ENCODE measurements around the gene NAT16. TPM values are rescaled to one million over a fixed set of nuclear protein-coding genes. Genes with fewer than 3 reads are reported as not detected.

The NAT16 gene
- total and polyA plus RNA-seq, 2 of the 4 experiments (the other 2 are of a cell fraction), result 0.05 TPM; not detected in 1

GRCh38 chr7:101155303-101155702, 24.8 kb downstream of the NAT16 start:
- Histone ChIP-seq H2AFZ (replicated peaks; ENCODE audit: low read length, poor library complexity) (peak overlapping the region; percentile 92), H4K20me1 (ENCODE audit: insufficient read depth, low read length) (peaks cover 7% of the 10 kb centered on the region; the same call in 1 of the 2 replicates), H3K79me1 (ENCODE audit: low read depth in 1 of 2, low read length in 2 of 2) (peaks cover 10 to 38% of the 10 kb centered on the region in 2 experiments), H3K14ac (replicated peaks; ENCODE audit: low read depth, low read length) (peak overlapping the region; percentile 78), H3K27ac (ENCODE audit: insufficient read depth, low read length) (peak overlapping the region; percentile 75), H3K9me3 (ENCODE audit: control insufficient read depth, insufficient read depth, low read length) (no peaks in the 10 kb centered on the region), H2AK9ac (replicated peaks; ENCODE audit: low read depth, low read length, poor library complexity) (peak overlapping the region; percentile 97), H4K8ac (ENCODE audit: low read depth in 2 of 2, low read length in 2 of 2) (peak overlapping the region; percentile 66 to 95), H3K18ac (ENCODE audit: low read depth, low read length) (peak overlapping the region; percentile 5), H2BK5ac (ENCODE audit: low read depth, low read length, poor library complexity, severe bottlenecking) (peak overlapping the region; percentile 67), H3K9me1 (ENCODE audit: insufficient read depth, low read length) (peaks cover 3% of the 10 kb centered on the region), H3K4me2 (ENCODE audit: low read depth, low read length) (peak overlapping the region; percentile 71), H2AK5ac (ENCODE audit: low read depth, low read length) (peak overlapping the region; percentile 76), H3K56ac (ENCODE audit: extremely low read depth, insufficient read depth, low read length) (peak overlapping the region; percentile 71; the same call in 1 of the 2 replicates), H2BK20ac (ENCODE audit: low read depth, low read length) (no peak overlapping the region), H2BK15ac (ENCODE audit: low read depth, low read length) (no peak overlapping the region; the same call in 2 of the 3 replicates), H2BK120ac (ENCODE audit: low read depth, low read length) (0 out of 2 replicates have a peak overlapping the region, but pooled peaks have one; percentile 23), H3K9ac (ENCODE audit: low read depth, low read length) (peak overlapping the region; percentile 93), H3K4ac (ENCODE audit: low read depth, low read length) (peak overlapping the region; percentile 84), H4K91ac (ENCODE audit: insufficient read depth, low read depth, low read length) (peak overlapping the region; percentile 88), H3K36me3 (ENCODE audit: control insufficient read depth, insufficient read depth, low read length) (peaks cover 24% of the 10 kb centered on the region), H3K23ac (ENCODE audit: low read depth, low read length) (peak overlapping the region; percentile 82), H3K27me3 (ENCODE audit: control insufficient read depth, insufficient read depth, low read length) (no peaks in the 10 kb centered on the region), H3K4me1 (ENCODE audit: control insufficient read depth, insufficient read depth, low read length) (peaks cover 7% of the 10 kb centered on the region), H4K5ac (ENCODE audit: low read depth, low read length) (peak overlapping the region; percentile 39), H3K4me3 (ENCODE audit: insufficient read depth, low read depth, low read length) (peak overlapping the region; percentile 84)
- ATAC-seq (ENCODE audit: low read depth) (no peak), DNase-seq (no peak)
- intact Hi-C loops (cut with micrococcal nuclease) (no loop called here), dilution Hi-C loops (cut with HindIII; ENCODE audit: low sequenced_read_pairs, unreplicated experiment) (no loop called here), in situ Hi-C loops (cut with MboI; ENCODE audit: low sequenced_read_pairs) (no loop called here)
- 100% methylated on average over 1 of the region's 4 CpGs; no CpG with 5 or more reads in 1 of the 2 experiments for WGBS, 2 experiments (ENCODE audit: extremely low coverage in 2 of 2, insufficient read length in 1 of 2)
- no TSS peak for BruUV-seq (replicated peaks)
- ChIA-PET CTCF (interaction anchor here (1.4 to 2.8 kb wide), 2 partner anchors 11 to 37 kb away, joined by 8 to 10 read pairs; no protein-coding TSS in a partner anchor), POLR2A (ENCODE audit: unreplicated experiment) (no interaction called here)
- TF ChIP-seq SMC3 (IDR thresholded peaks at IDR 0.05; ENCODE audit: low read depth, low read length) (no peak), MAZ (IDR thresholded peaks at IDR 0.05; ENCODE audit: borderline replicate concordance, low read depth, low read length) (peak; percentile 12; the same call in 1 of the 2 replicates)
